ENCODE results near the gene MAP4.

Gene MAP4

DNA sequence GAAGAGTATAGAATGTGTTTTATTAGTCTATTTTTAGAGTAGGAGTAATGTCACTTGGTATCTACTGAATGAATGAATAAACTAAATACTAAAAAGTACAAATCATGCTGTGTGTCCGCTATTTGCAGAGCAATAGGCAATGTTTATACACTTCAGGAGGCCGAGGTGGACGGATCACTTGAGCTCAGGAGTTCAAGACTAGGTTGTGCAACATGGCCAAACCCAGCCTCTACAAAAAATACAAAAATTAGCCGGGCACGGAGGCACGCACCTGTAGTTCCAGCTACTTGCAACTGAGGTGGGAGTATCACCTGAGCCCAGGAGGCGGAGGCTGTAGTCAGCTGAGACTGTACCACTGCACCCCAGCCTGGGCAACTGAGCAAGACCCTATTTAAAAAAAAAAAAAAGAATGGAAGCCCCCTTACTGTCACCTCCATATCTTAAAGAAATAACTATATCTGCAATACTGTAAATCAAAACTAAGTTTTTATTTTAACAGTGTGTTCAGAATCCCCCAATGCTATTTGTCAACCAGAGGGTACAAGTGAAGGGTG lies 114.9 kb downstream of the MAP4 start:
- no peak overlapping the region for H3K4me3 ChIP-seq (ENCODE audit: low read length)
- TF ChIP-seq, protein P1, sequence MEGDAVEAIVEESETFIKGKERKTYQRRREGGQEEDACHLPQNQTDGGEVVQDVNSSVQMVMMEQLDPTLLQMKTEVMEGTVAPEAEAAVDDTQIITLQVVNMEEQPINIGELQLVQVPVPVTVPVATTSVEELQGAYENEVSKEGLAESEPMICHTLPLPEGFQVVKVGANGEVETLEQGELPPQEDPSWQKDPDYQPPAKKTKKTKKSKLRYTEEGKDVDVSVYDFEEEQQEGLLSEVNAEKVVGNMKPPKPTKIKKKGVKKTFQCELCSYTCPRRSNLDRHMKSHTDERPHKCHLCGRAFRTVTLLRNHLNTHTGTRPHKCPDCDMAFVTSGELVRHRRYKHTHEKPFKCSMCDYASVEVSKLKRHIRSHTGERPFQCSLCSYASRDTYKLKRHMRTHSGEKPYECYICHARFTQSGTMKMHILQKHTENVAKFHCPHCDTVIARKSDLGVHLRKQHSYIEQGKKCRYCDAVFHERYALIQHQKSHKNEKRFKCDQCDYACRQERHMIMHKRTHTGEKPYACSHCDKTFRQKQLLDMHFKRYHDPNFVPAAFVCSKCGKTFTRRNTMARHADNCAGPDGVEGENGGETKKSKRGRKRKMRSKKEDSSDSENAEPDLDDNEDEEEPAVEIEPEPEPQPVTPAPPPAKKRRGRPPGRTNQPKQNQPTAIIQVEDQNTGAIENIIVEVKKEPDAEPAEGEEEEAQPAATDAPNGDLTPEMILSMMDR (IDR thresholded peaks at IDR 0.05; ENCODE audit: insufficient read depth, low read depth, low read length, missing control alignments): no peak
- DNase-seq (ENCODE audit: low read depth): no peak

DNA sequence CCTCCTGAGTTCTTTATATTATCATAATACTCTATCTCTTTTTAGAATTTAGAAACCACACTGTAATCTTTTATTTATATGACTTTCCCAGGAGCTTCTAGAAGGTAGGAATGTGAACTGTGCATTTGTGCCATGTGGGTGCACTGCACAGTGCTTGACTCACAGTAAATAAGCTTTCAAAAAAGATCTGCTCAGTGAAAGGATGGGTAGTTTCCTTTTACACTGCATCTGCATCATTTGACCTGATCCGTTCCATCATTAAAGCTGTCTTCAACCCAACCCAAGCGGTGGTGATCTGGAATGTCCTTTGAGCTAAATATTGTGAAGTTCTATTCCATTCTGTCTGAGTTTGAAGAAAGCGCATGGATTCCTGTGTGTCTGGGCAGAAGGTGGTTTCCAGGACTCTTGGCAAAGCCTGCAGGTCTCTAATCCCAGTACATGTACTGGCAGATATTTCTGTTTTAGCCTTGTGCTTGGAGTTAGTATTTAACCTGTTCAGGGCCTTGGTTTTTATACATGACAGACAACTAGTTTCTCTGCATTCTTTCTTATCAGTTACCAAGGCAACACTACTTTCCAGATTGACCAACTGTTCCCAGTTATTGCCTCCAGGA lies 116.6 kb downstream of the MAP4 start:
- no peak overlapping the region for H3K4me3 ChIP-seq (ENCODE audit: low read length)
- TF ChIP-seq, protein P1 (IDR thresholded peaks at IDR 0.05; ENCODE audit: insufficient read depth, low read depth, low read length, missing control alignments): no peak
- peak; percentile 58 for DNase-seq (ENCODE audit: low read depth)

DNA sequence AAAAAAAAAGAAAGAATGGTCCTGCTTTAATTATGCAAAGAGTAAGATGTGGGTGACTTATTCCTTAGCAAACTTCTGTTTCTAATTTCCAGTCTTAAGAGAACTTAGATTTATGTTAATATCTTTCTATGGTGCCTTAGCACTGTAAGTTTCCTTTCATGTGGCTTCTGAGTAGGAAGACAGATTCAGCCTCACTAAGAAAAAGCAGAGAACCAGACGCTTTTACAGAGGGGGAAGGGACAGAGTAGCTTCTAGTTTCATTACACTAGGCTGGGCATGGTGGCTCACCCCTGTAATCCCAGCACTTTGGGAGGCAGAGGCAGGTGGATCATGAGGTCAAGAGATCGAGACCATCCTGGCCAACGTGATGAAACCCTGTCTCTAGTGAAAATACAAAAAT lies 118.3 kb downstream of the MAP4 start:
- no peak for DNase-seq (ENCODE audit: low read depth)
- H3K4me3 ChIP-seq (ENCODE audit: low read length): no peak overlapping the region
- TF ChIP-seq, protein P1 (IDR thresholded peaks at IDR 0.05; ENCODE audit: insufficient read depth, low read depth, low read length, missing control alignments): no peak

DNA sequence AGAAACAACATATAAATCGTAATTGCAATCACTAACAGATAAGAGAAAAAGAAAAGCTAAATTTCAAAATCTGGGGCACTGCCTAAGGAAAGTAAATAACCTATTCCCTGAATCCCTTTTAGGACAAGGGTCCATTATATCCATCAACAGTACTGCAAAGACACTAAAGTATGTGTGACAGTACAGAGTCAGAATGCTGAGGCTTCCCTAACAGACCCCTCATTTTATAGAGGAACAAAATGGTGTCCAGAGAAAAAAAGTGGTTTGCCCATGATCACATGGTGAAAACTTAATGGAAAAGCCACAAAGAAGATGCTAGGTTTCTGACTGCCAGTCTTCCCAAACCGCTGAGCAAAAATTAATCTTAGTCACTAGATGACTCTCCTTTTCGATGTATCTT lies 119.5 kb downstream of the MAP4 start:
- TF ChIP-seq, protein P1 (IDR thresholded peaks at IDR 0.05; ENCODE audit: insufficient read depth, low read depth, low read length, missing control alignments): no peak
- no peak overlapping the region for H3K4me3 ChIP-seq (ENCODE audit: low read length)
- no peak for DNase-seq (ENCODE audit: low read depth)

DNA sequence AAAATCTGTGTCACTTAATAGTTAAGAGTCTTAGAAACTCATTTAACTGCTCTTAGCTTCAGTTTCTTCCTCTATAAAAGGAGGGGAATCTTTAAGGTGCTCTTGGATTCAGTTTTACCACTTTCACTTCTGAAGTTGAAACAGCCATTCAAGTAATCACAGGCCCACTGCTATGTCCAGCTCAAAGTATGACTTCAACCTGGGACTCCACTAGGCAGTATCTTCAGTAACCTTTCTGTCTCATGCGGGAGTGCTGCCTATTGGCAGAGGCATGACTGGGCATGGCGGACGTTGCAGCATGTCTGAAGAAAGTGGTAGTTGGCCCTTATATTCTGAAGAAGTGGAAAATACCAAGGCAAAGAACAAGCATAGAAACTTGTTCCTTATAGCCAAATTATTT lies 121.0 kb downstream of the MAP4 start:
- DNase-seq (ENCODE audit: low read depth): peak; percentile 45
- TF ChIP-seq, protein P1 (IDR thresholded peaks at IDR 0.05; ENCODE audit: insufficient read depth, low read depth, low read length, missing control alignments): no peak
- no peak overlapping the region for H3K4me3 ChIP-seq (ENCODE audit: low read length)

DNA sequence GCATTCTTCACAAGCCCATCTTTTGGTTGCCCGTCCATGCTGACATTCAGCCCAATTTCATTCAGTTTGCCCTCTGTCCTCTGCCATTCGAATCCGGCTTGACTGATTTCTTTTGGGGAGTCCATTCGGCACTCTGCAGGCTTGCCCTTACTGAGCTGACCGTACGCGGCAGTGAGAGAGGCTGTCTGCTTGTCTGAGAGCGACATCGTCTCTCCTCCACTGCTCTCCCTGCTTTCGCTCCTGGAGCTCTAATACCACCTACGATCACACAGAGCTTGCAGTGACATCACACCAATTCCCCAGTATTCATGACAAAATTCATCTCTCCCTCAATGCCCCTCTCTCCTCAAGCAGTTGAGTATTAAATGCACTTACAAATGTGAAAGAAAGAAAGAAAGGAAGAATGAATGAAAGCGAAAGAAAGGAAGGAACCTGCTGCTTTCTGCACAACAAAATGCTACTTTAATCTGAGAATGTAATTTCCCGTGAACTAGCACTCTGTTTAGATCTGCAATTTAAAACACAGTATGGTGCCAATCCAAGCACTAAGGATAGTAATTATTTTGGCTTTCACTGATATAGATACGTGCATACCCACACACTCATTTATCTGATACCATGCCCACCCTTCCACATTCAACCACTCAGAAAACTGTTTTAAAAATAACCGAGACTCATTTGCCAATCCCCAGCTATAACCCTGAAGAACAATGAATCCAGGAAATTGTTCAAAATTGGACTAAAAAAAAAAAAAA lies 123.8 kb downstream of the MAP4 start:
- DNase-seq (ENCODE audit: low read depth): no peak
- TF ChIP-seq, protein P1 (IDR thresholded peaks at IDR 0.05; ENCODE audit: insufficient read depth, low read depth, low read length, missing control alignments): no peak
- no peak overlapping the region for H3K4me3 ChIP-seq (ENCODE audit: low read length)
